Stimulated activated CD8-positive, alpha-beta memory T cell treated with anti-CD3 and anti-CD28 coated beads, Interleukin-4, amount 100 ng/mL, for 48 hours (primary cell): ENCODE data around the gene SLC38A9.
"Not testable (repeated sequence)": the region's sequence is repeated elsewhere in the genome, so short reads cannot be mapped to it uniquely, and the experiment has no call there.

ENCODE experiments used
- DNase-seq: peaks from one replicate; pipeline ENCODE4 v3.0.0-alpha.2; 2020

SLC38A9 gene, protein sequence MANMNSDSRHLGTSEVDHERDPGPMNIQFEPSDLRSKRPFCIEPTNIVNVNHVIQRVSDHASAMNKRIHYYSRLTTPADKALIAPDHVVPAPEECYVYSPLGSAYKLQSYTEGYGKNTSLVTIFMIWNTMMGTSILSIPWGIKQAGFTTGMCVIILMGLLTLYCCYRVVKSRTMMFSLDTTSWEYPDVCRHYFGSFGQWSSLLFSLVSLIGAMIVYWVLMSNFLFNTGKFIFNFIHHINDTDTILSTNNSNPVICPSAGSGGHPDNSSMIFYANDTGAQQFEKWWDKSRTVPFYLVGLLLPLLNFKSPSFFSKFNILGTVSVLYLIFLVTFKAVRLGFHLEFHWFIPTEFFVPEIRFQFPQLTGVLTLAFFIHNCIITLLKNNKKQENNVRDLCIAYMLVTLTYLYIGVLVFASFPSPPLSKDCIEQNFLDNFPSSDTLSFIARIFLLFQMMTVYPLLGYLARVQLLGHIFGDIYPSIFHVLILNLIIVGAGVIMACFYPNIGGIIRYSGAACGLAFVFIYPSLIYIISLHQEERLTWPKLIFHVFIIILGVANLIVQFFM

GRCh38 chr5:55712023-55712859 lies at the start of gene SLC38A9:
SLC38A9 (minus strand) TSS chr5:55712324; CDS start chr5:55697958, 14,366 bp downstream.
- peak; percentile 95 for DNase-seq

- not testable (repeated sequence) for DNase-seq
Measured at GRCh38 chr5:55761721-55762120, 49.6 kb upstream of the SLC38A9 start.

- no peak for DNase-seq
Measured at GRCh38 chr5:55758714-55759113, 46.6 kb upstream of the SLC38A9 start.

DNA sequence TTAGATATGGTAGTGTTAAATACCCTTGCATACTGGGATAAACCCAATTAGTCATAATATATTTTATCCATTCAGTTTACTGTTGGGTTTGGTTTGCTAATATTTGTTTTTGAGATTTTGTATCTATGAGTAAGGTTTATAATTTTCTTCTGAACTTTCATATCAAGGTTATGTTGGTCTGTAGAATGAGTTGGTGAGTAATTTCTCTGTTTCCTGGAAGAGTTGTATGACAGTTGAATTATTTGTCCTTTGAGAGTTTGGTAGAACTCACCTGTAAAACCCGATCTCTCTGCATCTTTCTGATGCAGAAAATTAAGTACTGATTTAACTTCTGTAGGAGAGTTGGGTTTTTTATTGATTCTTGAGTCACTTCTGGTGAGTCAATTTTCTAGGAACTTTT lies 46.1 kb upstream of the SLC38A9 start:
- DNase-seq: no peak

GRCh38 chr5:55750499-55750898 lies 38.4 kb upstream of the SLC38A9 start:
- no peak for DNase-seq

DNA sequence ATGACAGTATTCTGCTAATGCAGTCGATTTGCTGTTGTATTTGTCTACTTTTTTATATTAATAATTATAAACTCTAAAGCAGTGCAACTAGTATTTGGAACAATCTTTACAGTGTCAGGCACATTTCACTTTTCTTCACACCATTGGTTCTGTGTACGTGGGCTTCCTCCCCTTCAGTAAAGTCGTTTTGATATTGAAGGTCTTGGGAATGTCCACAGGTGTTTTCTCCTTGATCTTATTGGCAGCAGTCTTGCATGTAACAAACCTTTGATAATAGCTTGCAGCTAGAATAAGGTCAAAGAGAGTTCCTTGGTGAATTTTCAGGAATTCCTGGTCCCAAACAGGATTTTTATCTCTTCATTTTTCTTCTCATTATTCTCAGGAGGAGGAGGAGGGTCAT lies 37.9 kb upstream of the SLC38A9 start:
- DNase-seq: no peak

- DNase-seq: no peak
Measured at GRCh38 chr5:55749387-55749786, 37.3 kb upstream of the SLC38A9 start.

GRCh38 chr5:55747778-55748318 lies 35.7 kb upstream of the SLC38A9 start:
- no peak for DNase-seq

DNA sequence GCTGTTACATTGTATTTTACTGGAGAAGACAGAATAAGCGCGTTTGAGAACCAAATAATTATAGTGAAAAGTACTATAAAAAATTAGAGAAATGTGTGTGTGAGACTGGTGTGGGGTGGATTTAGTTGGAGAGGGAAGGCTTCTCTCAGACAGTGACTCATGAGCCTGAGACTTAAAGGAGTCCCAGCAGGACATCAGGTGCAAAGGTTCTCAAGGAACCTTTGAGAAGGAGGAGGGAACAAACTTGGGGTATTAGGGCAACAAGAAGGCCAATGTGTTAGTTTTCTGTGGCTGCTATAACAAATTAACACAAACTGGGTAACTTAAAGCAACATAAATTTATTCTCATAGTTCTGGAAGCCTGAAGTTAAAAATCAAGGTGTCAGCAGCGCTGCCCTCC lies 30.7 kb upstream of the SLC38A9 start:
- no peak for DNase-seq

DNA sequence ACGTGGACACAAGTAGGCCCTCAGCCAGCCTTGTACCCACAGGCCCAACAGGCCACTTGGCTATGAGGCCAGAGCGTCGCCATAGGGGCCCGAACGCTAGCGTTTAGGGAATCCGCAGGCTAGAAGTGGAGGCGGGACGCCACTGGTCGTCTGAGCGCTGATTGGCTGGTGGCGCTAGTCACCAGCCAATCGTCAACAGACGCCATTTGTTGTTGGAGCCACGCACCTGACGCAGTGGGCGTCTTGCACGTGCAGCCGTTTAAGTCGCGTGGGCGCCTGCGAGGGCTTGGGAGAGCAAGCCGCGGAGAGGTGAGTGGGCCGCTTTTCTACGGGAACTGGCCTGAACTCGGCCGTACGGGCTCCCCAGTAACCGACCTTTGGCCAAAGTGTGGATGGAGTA lies 25.7 kb upstream of the SLC38A9 start, which contains the start of gene DDX4:
DDX4 (plus strand) TSS at position 269 of the 400 bp plus-strand sequence. CDS start 903 bp downstream, outside the sequence.
- no peak for DNase-seq

DNA sequence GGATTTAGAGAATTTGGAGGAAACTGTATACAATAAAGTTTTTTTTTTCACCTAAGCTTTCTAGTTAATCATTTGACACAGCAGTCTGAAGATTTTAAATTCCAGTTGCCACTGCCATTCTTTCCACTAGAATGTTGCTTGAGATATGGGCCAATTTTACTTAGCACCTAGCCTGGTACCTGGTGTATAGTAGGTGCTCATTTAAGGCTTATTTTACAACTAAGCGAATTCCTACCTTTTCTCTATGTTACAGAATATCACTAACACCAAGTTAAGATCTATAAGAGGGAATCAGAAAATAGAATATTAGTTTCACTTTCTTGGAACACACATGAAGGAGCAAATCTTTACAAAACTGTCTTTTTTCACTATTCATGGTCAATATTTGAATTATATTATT lies 22.5 kb upstream of the SLC38A9 start:
- no peak for DNase-seq

DNA sequence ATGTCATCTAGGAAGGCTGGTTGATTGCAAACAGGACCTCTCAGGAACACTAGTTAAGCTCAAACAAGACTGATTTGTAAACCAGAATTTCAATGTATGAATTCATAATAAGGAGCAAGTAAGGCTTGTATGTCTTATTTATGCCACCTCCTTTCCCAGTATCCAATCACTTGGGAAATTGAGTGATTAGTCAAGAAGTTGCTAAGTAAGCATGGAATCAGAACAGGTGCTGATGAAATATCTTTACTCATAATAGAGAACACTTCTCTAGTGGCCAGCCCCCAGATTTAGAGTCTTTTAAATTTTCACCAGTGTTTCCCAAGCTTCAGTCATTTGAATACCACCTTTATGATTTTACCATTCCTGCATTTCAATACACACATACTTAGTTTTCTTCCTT lies 20.5 kb upstream of the SLC38A9 start:
- DNase-seq: no peak

DNA sequence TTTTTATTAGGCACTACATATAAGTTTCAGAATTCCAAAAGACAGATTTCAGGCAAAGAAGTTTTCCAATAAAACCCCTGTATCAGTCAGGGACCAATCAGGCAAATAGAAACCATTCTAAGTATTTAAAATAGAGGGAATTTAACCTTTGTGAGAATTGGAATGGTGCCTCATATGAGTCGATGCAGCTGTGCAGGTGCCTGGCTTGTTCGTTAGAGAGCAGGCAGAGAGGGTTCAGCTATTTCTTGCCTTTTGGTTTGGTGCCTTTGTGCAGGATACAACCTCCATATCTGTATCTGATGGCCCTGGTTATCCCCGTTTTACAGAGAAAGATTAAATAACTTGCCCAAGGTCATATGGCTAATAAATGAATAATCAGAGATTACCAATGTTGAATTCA lies 19.7 kb upstream of the SLC38A9 start:
- no peak for DNase-seq

DNA sequence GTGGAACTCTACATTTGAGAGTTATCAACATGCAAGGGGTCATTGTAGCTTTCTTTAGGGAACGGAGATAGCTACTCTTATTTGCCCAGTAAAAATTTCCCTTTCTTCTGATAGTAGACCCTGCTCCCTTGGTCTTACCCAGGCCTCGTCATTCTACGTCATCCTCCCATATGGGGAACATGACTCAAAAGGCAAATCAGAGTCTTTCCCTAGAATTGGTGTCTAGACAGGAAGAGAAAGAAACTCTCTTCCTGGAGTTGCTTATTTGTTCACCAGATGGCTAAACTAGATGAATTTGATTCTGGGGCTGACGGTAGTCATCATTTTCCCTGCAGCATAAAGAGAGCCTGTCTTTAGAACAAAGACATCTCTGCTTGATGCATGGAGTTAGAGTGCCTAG lies 12.2 kb upstream of the SLC38A9 start:
- DNase-seq: no peak

- no peak for DNase-seq
Measured at GRCh38 chr5:55720188-55720703, 8.1 kb upstream of the SLC38A9 start.

DNA sequence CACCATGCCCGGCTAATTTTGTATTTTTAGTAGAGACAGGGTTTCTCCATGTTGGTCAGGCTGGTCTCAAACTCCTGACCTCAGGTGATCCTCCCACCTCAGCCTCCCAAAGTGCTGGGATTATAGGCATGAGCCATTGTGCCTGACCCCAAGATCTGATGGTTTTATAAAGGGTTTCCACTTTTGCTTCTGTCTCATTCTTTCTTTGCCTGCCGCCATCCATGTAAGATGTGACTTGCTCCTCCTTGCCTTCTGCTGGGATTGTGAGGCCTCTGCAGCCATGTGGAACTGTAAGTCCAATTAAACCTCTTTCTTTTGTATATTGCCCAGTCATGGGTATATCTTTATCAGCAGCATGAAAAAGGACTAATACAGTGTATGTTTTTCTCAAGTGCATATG lies 6.9 kb upstream of the SLC38A9 start:
- not testable (repeated sequence) for DNase-seq

DNA sequence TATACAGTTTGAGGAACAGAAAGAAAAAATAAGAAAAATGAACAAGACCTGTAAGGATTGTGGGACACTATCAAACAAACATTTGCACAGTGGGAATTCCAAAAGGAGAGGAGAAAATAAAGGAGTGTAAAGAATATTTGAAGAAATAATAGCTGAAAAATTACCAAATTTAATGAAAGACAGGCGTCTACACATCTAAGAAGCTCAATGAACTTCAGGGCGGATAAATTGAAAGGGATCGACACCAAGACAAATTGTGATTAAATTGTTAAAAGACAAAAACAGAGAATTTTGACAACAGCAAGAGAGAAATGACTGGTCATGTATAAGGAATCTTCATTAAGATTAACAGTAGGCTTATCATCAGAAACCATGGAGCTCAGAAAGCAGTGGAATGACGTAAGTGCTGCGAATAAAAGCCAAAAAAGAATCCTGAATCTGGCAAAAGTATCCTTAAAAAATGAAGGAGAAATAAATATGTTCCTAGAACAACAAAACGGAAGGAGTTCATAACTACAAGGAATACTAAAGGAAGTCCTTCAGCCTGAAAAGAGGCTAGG lies 3.5 kb upstream of the SLC38A9 start:
- DNase-seq: no peak

- no peak for DNase-seq
Measured at GRCh38 chr5:55714749-55715148, 2.6 kb upstream of the SLC38A9 start.

- no peak for DNase-seq
Measured at GRCh38 chr5:55714339-55714738, 2.2 kb upstream of the SLC38A9 start.

GRCh38 chr5:55713871-55714270 lies 1.7 kb upstream of the SLC38A9 start:
- DNase-seq: no peak

- DNase-seq: peak; percentile 27
Measured at GRCh38 chr5:55711507-55712022, 559 bp downstream of the SLC38A9 start.

DNA sequence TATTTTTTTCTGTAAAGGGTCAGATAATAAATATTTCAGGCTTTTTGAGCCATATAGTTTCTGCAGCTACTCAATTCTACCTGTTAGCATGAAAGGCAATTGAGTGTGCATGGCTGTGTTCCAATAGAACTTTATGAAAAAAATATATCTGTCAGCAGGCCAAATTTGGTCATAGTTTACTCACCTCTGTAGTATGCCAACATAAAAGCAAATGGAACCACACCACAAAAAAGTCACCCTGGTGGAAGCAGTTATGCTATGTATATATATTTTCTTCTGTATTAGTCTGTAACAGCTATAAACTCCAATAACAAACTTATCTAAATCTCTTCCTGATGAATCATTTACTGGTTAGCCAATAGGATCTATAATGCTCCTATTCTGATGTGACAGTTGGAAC lies 3.4 kb downstream of the SLC38A9 start:
- DNase-seq: no peak

DNA sequence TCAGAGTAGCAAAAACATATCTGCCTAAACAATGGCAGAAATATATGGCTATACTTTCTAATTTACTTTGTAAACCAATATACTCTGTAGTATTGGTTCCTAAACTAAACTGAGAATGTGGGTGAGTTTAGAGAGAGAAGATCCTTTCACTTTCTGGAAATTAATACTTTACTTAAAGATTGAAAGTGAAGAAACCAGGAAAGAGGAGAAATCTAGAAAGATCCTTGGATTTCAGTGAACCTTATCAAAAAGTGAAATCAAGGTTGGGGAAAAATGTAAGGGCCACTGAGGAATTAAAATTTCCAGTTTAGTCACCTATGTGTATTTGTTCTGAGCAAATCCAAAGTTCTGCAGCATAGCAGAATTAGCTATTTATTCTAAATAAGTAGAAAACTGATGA lies 5.9 kb downstream of the SLC38A9 start:
- DNase-seq: no peak
